Loucy (cell line): ENCODE data around the gene GIMAP5.

Source experiments
- CTCF ChIP-seq: fragments of 200-600 bp; sonication (generic); conservative IDR thresholded peaks from 2 replicates; pipeline ENCODE4 v1.5.1; 2014; ENCODE audit warnings: mild to moderate bottlenecking, antibody characterized with exemption, low read length
- EZH2phosphoT487 ChIP-seq: fragments of 200-600 bp; IDR thresholded peaks from 2 replicates; pipeline ENCODE4 v1.6.1; 2018; ENCODE audit warnings: antibody characterized with exemption, mild to moderate bottlenecking, moderate library complexity, borderline replicate concordance

- TF ChIP-seq CTCF = no peak
- no peak for TF ChIP-seq EZH2phosphoT487
These were observed 22.3 kb downstream of the GIMAP5 start for GRCh38 chr7:150759479-150759878.
